IMR-90 (cell line): ENCODE measurements around the gene CD274. TPM values are rescaled to one million over a fixed set of nuclear protein-coding genes. Genes with fewer than 3 reads are reported as not detected.

Source experiments
- ATAC-seq: fragments of 200-7000 bp; cut with Tn5 transposase; 2 replicates; pipeline ENCODE4 v1.9.1; 2020; ENCODE audit warnings: low read depth, mild to moderate bottlenecking, moderate library complexity
- BruUV-seq: library from RNA; stranded (reverse); fragments of 400-500 nt; replicated peaks from 2 replicates; lab custom pipeline; 2021; lab: Mats Ljungman, UMichigan
- CTCF ChIA-PET: fragments of 300-600 bp; formaldehyde crosslinking; extraction: SDS; loops from one replicate; lab custom pipeline; 2021; ENCODE audit warnings: antibody characterized with exemption; lab: Yijun Ruan, JAX
- POLR2A ChIA-PET: fragments of 300-600 bp; sonication (Branson Sonifier 250); formaldehyde crosslinking; loops from one replicate; lab custom pipeline; 2022; ENCODE audit warnings: antibody characterized with exemption; ENCODE audit not compliant: unreplicated experiment; lab: Charles Lee
- DNase-seq: peaks from one replicate; pipeline ENCODE4 v3.0.0; 2013
- H2AFZ ChIP-seq: replicated peaks from 2 replicates; pipeline ENCODE3; 2013; ENCODE audit warnings: low read length, mild to moderate bottlenecking; ENCODE audit not compliant: poor library complexity
- H2AK5ac ChIP-seq: 2 replicates; pipeline ENCODE4 v1.6.1; 2013; ENCODE audit warnings: low read depth, low read length, inconsistent platforms
- H2AK9ac ChIP-seq: replicated peaks from 2 replicates; pipeline ENCODE3; 2013; ENCODE audit warnings: mild to moderate bottlenecking, low read depth, low read length, moderate library complexity; ENCODE audit not compliant: poor library complexity
- H2BK120ac ChIP-seq: 2 replicates; pipeline ENCODE4 v1.6.1; 2013; ENCODE audit warnings: low read depth, low read length, inconsistent platforms
- H2BK15ac ChIP-seq: 3 replicates; pipeline ENCODE4 v1.6.1; 2013; ENCODE audit warnings: low read depth, low read length, inconsistent platforms
- H2BK20ac ChIP-seq: 2 replicates; pipeline ENCODE4 v1.6.1; 2013; ENCODE audit warnings: low read depth, mild to moderate bottlenecking, inconsistent platforms, low read length, moderate library complexity
- H2BK5ac ChIP-seq: 2 replicates; pipeline ENCODE4 v1.6.1; 2013; ENCODE audit warnings: mild to moderate bottlenecking, low read depth, low read length, inconsistent platforms; ENCODE audit not compliant: poor library complexity, severe bottlenecking
- H3K14ac ChIP-seq: replicated peaks from 2 replicates; pipeline ENCODE4 v1.6.1; 2013; ENCODE audit warnings: low read depth, low read length, inconsistent platforms
- H3K18ac ChIP-seq: 2 replicates; pipeline ENCODE4 v1.6.1; 2013; ENCODE audit warnings: low read depth, low read length, control low read depth
- H3K23ac ChIP-seq: 2 replicates; pipeline ENCODE4 v1.6.1; 2013; ENCODE audit warnings: low read depth, low read length, inconsistent platforms
- H3K27ac ChIP-seq: 2 replicates; pipeline ENCODE4 v1.5.1; 2013; ENCODE audit warnings: mild to moderate bottlenecking, control low read depth, low read length; ENCODE audit not compliant: insufficient read depth
- H3K27me3 ChIP-seq: 2 replicates; pipeline ENCODE4 v1.6.1; 2013; ENCODE audit warnings: low read length; ENCODE audit not compliant: control insufficient read depth, insufficient read depth
- H3K36me3 ChIP-seq: 2 replicates; pipeline ENCODE4 v1.6.1; 2013; ENCODE audit warnings: low read length, mixed read lengths; ENCODE audit not compliant: control insufficient read depth, insufficient read depth
- H3K4ac ChIP-seq: 2 replicates; pipeline ENCODE4 v1.6.1; 2013; ENCODE audit warnings: low read depth, low read length, inconsistent platforms
- H3K4me1 ChIP-seq: 2 replicates; pipeline ENCODE4 v1.6.1; 2013; ENCODE audit warnings: low read length, mixed read lengths; ENCODE audit not compliant: control insufficient read depth, insufficient read depth
- H3K4me2 ChIP-seq: 2 replicates; pipeline ENCODE4 v1.6.1; 2013; ENCODE audit warnings: low read depth, mild to moderate bottlenecking, control low read depth, low read length, moderate library complexity
- H3K4me3 ChIP-seq: 2 replicates; pipeline ENCODE4 v1.5.1; 2013; ENCODE audit warnings: low read depth, mild to moderate bottlenecking, control low read depth, low read length, moderate library complexity; ENCODE audit not compliant: insufficient read depth
- H3K56ac ChIP-seq: 2 replicates; pipeline ENCODE4 v1.6.1; 2013; ENCODE audit warnings: low read length, inconsistent platforms; ENCODE audit not compliant: insufficient read depth; ENCODE audit errors: extremely low read depth
- H3K79me1 ChIP-seq, 2 experiments: 2 replicates each; pipeline ENCODE4 v1.6.1; 2013; ENCODE audit warnings: low read length in 2 of 2, inconsistent platforms in 1 of 2, low read depth in 1 of 2
- H3K9ac ChIP-seq: 2 replicates; pipeline ENCODE4 v1.6.1; 2013; ENCODE audit warnings: low read depth, low read length, control low read depth
- H3K9me1 ChIP-seq: 2 replicates; pipeline ENCODE4 v1.6.1; 2013; ENCODE audit warnings: low read length, inconsistent platforms; ENCODE audit not compliant: insufficient read depth
- H3K9me3 ChIP-seq: 2 replicates; pipeline ENCODE4 v1.6.1; 2013; ENCODE audit warnings: low read length; ENCODE audit not compliant: control insufficient read depth, insufficient read depth
- H4K20me1 ChIP-seq: 2 replicates; pipeline ENCODE4 v1.6.1; 2013; ENCODE audit warnings: low read length, inconsistent platforms; ENCODE audit not compliant: insufficient read depth
- H4K5ac ChIP-seq: 2 replicates; pipeline ENCODE4 v1.6.1; 2013; ENCODE audit warnings: mild to moderate bottlenecking, low read depth, low read length, control low read depth
- H4K8ac ChIP-seq, 2 experiments: 2 replicates each; pipeline ENCODE4 v1.6.1; 2013; ENCODE audit warnings: low read depth in 2 of 2, low read length in 2 of 2, control low read depth in 1 of 2, inconsistent platforms in 1 of 2
- H4K91ac ChIP-seq: 2 replicates; pipeline ENCODE4 v1.6.1; 2013; ENCODE audit warnings: low read depth, low read length, inconsistent platforms; ENCODE audit not compliant: insufficient read depth
- CEBPB ChIP-seq: IDR thresholded peaks from 2 replicates; pipeline ENCODE4 v1.6.1; 2012; ENCODE audit warnings: low read depth, low read length, improper control_type of control experiment
- CHD1 ChIP-seq: IDR thresholded peaks from 2 replicates; pipeline ENCODE4 v1.6.1; 2012; ENCODE audit warnings: low read depth, low read length, improper control_type of control experiment
- FOS ChIP-seq: fragments of 150-350 bp; IDR thresholded peaks from 2 replicates; pipeline ENCODE4 v1.6.1; 2016; ENCODE audit warnings: low read depth, low read length
- MAFK ChIP-seq: IDR thresholded peaks from 2 replicates; pipeline ENCODE4 v1.6.1; 2012; ENCODE audit warnings: low read depth, low read length, improper control_type of control experiment
- MAZ ChIP-seq: IDR thresholded peaks from 2 replicates; pipeline ENCODE4 v1.6.1; 2012; ENCODE audit warnings: low read depth, mild to moderate bottlenecking, low read length, improper control_type of control experiment, moderate library complexity, borderline replicate concordance
- MXI1 ChIP-seq: IDR thresholded peaks from 2 replicates; pipeline ENCODE4 v1.6.1; 2012; ENCODE audit warnings: low read depth, mild to moderate bottlenecking, low read length, moderate library complexity, borderline replicate concordance
- POLR2A ChIP-seq: IDR thresholded peaks from 2 replicates; pipeline ENCODE4 v1.6.1; 2012; ENCODE audit warnings: mild to moderate bottlenecking, low read depth, low read length
- RAD21 ChIP-seq: IDR thresholded peaks from 2 replicates; pipeline ENCODE4 v1.6.1; 2012; ENCODE audit warnings: low read length, improper control_type of control experiment
- RCOR1 ChIP-seq: IDR thresholded peaks from 2 replicates; pipeline ENCODE4 v1.6.1; 2012; ENCODE audit warnings: mild to moderate bottlenecking, low read length, improper control_type of control experiment; ENCODE audit not compliant: insufficient replicate concordance
- RFX5 ChIP-seq: IDR thresholded peaks from 2 replicates; pipeline ENCODE4 v1.8.0; 2012; ENCODE audit warnings: low read depth, mild to moderate bottlenecking, low read length, moderate library complexity
- SMC3 ChIP-seq: fragments of 150-350 bp; IDR thresholded peaks from 2 replicates; pipeline ENCODE4 v1.6.1; 2016; ENCODE audit warnings: low read depth, mild to moderate bottlenecking, antibody characterized with exemption, low read length, moderate library complexity
- WGBS, 2 experiments: methylation state at CpG; one replicate each; pipeline versions ENCODE4 v1.1.5 to v1.1.7; 2013; ENCODE audit warnings: missing lambda C conversion rate in 2 of 2; ENCODE audit not compliant: insufficient read length in 1 of 2; ENCODE audit errors: extremely low coverage in 2 of 2; 5-methylcytosine and 5-hydroxymethylcytosine counted together
- dilution Hi-C: fragments of 300-500 bp; cut with HindIII; formaldehyde crosslinking; loops from one replicate; pipeline ENCODE4 v1.14.3; 2018; ENCODE audit warnings: low sequenced_read_pairs; ENCODE audit not compliant: unreplicated experiment
- in situ Hi-C: fragments of 300-500 bp; cut with MboI; formaldehyde crosslinking; loops from 3 replicates; pipeline ENCODE4 v1.14.3; 2019; ENCODE audit warnings: low sequenced_read_pairs, inconsistent platforms, mixed read lengths
- intact Hi-C: fragments of 100-400 bp; cut with micrococcal nuclease; formaldehyde crosslinking; loops from 2 replicates; pipeline ENCODE4 v1.10.0; 2022
- polyA plus RNA-seq, 3 experiments: library from polyadenylated mRNA; depleted of rRNA; stranded (reverse); fragments of >200 nt; gene quantifications; 2 replicates each; pipeline ENCODE4 v1.2.3, GENCODE V29; 2012; ENCODE audit warnings: low replicate concordance in 1 of 3
- total RNA-seq: library from RNA; depleted of rRNA; stranded (reverse); fragments of >200 nt; gene quantifications from 2 replicates; pipeline ENCODE4 v1.2.3, GENCODE V29; 2012
- TF ChIP-seq, protein P1 (sequence below): conservative IDR thresholded peaks from 2 replicates; pipeline ENCODE4 v1.5.1; 2012; ENCODE audit warnings: mild to moderate bottlenecking, low read depth, low read length, improper control_type of control experiment
- TF ChIP-seq, protein P2 (sequence below): fragments of 150-350 bp; IDR thresholded peaks from 2 replicates; pipeline ENCODE4 v1.6.1; 2016; ENCODE audit warnings: low read depth, mild to moderate bottlenecking, low read length, moderate library complexity, borderline replicate concordance

CD274 gene
- total and polyA plus RNA-seq, 2 of the 4 experiments (the other 2 are of a cell fraction) = 17.4 to 19.4 TPM

DNA sequence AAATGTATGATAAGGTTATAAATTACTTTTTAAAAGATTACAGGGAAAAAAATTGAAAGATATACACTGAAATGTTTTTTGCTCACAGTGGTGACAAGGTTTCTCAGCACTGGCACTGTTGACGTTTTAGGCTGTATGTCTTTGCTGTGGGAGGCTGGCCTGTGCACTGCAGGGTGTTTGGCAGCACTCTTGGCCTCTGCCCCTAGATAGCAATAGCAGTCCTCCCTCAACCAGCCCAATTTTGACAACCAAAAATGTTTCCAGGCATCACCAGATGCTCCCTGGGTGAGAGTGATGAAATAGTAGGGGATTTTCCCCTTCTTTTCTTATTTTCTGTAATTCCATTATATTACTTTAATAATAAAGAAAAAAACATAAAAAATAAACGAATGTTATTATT lies 3.3 kb downstream of the CD274 start:
- POLR2A ChIA-PET = interaction anchor here (0.5 kb wide), 1 partner anchor 701 kb away, joined by 5 read pairs; no protein-coding TSS in a partner anchor
- WGBS, 2 experiments = no CpG with 5 or more reads among the region's 2 CpGs
- peak overlapping the region; percentile 74; the same call in 1 of the 2 replicates for H2BK120ac ChIP-seq
- peak overlapping the region; percentile 75 for H2AFZ ChIP-seq
- no peak overlapping the region for H3K4me3 ChIP-seq
- in situ Hi-C loops (loop anchor here (25.0 kb wide), 1 partner anchor 259 kb away; no protein-coding TSS in a partner anchor), dilution Hi-C loops (no loop called here), intact Hi-C loops (loop anchor here (2.0 kb wide), 1 partner anchor 57 kb away; the partner anchor contains the start of gene PDCD1LG2)
- H3K18ac ChIP-seq = no peak overlapping the region
- peak overlapping the region; percentile 16 for H3K27ac ChIP-seq
- ATAC-seq = no peak
- H3K9ac ChIP-seq = peak overlapping the region; percentile 3; the same call in 1 of the 2 replicates
- no peaks in the 10 kb centered on the region; the same call in 1 of the 2 replicates for H3K9me1 ChIP-seq
- peak overlapping the region; percentile 57 for H2AK9ac ChIP-seq
- no peak for TF ChIP-seq POLR2A
- no peak for TF ChIP-seq MAFK
- TF ChIP-seq RAD21 = no peak
- TF ChIP-seq RCOR1 = no peak
- TF ChIP-seq, protein P1, sequence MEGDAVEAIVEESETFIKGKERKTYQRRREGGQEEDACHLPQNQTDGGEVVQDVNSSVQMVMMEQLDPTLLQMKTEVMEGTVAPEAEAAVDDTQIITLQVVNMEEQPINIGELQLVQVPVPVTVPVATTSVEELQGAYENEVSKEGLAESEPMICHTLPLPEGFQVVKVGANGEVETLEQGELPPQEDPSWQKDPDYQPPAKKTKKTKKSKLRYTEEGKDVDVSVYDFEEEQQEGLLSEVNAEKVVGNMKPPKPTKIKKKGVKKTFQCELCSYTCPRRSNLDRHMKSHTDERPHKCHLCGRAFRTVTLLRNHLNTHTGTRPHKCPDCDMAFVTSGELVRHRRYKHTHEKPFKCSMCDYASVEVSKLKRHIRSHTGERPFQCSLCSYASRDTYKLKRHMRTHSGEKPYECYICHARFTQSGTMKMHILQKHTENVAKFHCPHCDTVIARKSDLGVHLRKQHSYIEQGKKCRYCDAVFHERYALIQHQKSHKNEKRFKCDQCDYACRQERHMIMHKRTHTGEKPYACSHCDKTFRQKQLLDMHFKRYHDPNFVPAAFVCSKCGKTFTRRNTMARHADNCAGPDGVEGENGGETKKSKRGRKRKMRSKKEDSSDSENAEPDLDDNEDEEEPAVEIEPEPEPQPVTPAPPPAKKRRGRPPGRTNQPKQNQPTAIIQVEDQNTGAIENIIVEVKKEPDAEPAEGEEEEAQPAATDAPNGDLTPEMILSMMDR = no peak
- no peak for TF ChIP-seq RFX5
- no peak for TF ChIP-seq MAZ
- no peak for TF ChIP-seq FOS
- no peak for TF ChIP-seq MXI1
- no peak for TF ChIP-seq CEBPB
- TF ChIP-seq SMC3 = no peak
- TF ChIP-seq CHD1 = no peak
- TF ChIP-seq, protein P2, sequence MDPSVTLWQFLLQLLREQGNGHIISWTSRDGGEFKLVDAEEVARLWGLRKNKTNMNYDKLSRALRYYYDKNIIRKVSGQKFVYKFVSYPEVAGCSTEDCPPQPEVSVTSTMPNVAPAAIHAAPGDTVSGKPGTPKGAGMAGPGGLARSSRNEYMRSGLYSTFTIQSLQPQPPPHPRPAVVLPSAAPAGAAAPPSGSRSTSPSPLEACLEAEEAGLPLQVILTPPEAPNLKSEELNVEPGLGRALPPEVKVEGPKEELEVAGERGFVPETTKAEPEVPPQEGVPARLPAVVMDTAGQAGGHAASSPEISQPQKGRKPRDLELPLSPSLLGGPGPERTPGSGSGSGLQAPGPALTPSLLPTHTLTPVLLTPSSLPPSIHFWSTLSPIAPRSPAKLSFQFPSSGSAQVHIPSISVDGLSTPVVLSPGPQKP = no peak
- no TSS peak for BruUV-seq
- peak overlapping the region; percentile 53 for H2BK20ac ChIP-seq
- H4K5ac ChIP-seq = peak overlapping the region; percentile 92
- no peaks in the 10 kb centered on the region for H3K27me3 ChIP-seq
- peak overlapping the region; percentile 87 for H3K14ac ChIP-seq
- no peak overlapping the region; the same call in 1 of the 2 replicates for H3K56ac ChIP-seq
- H4K91ac ChIP-seq = peak overlapping the region; percentile 57
- peak overlapping the region; percentile 93 for H3K23ac ChIP-seq
- peak overlapping the region; percentile 60; the same call in 1 of the 3 replicates for H2BK15ac ChIP-seq
- H4K20me1 ChIP-seq = no peaks in the 10 kb centered on the region
- no peak for DNase-seq
- peaks cover 14 to 30% of the 10 kb centered on the region in 2 experiments for H3K79me1 ChIP-seq
- H4K8ac ChIP-seq = peak overlapping the region; percentile 2 to 82; a peak in 2 of 4 replicates
- H2AK5ac ChIP-seq = peak overlapping the region; percentile 65
- peaks cover 3% of the 10 kb centered on the region; the same call in 1 of the 2 replicates for H3K36me3 ChIP-seq
- H3K4me1 ChIP-seq = peaks cover 2% of the 10 kb centered on the region
- CTCF ChIA-PET = no interaction called here
- peak overlapping the region; percentile 96 for H2BK5ac ChIP-seq
- no peaks in the 10 kb centered on the region for H3K9me3 ChIP-seq
- peak overlapping the region; percentile 89; the same call in 1 of the 2 replicates for H3K4me2 ChIP-seq
- H3K4ac ChIP-seq = peak overlapping the region; percentile 77
